Caco-2 (cell line): ENCODE results near the gene TMC2. TPM values are rescaled to one million over a fixed set of nuclear protein-coding genes. Genes with fewer than 3 reads are reported as not detected.
A peak's percentile ranks its signal among the peaks of the same experiment; 100 is the strongest.

ENCODE experiments used
- BruUV-seq: library from RNA; stranded (reverse); fragments of 400-500 nt; replicated peaks from 2 replicates; lab custom pipeline; 2021; lab: Mats Ljungman, UMichigan
- CTCF ChIA-PET: fragments of 300-600 bp; sonication (Branson Sonifier 250); formaldehyde crosslinking; loops from one replicate; lab custom pipeline; 2022; ENCODE audit warnings: antibody characterized with exemption; lab: Charles Lee
- POLR2A ChIA-PET: fragments of 300-600 bp; sonication (Branson Sonifier 250); formaldehyde crosslinking; loops from one replicate; lab custom pipeline; 2022; ENCODE audit warnings: antibody characterized with exemption; lab: Charles Lee
- DNase-seq, 2 experiments: peaks; one replicate each; pipeline versions ENCODE4 v3.0.0 to v3.0.0-alpha.2; 2020 to 2022
- H3K27me3 ChIP-seq: replicated peaks from 2 replicates; pipeline ENCODE4 v1.6.0; 2011; ENCODE audit warnings: low read length; ENCODE audit not compliant: control insufficient read depth, insufficient read depth
- H3K36me3 ChIP-seq: 2 replicates; pipeline ENCODE4 v1.5.1; 2011; ENCODE audit warnings: low read length; ENCODE audit not compliant: control insufficient read depth, insufficient read depth
- H3K4me1 ChIP-seq: fragments of 250-450 bp; sonication (Bioruptor Pico); 2 replicates; pipeline ENCODE4 v1.5.1; 2020; ENCODE audit warnings: mild to moderate bottlenecking
- H3K4me3 ChIP-seq: 2 replicates; pipeline ENCODE4 v1.5.1; 2011; ENCODE audit warnings: low read depth, mild to moderate bottlenecking, control low read depth, low read length
- H3K9me3 ChIP-seq: fragments of 250-450 bp; sonication (Bioruptor Pico); 2 replicates; pipeline ENCODE4 v1.5.1; 2020; ENCODE audit warnings: mild to moderate bottlenecking, moderate library complexity
- H3K27ac Mint-ChIP-seq: one replicate; pipeline ENCODE4 v1.8.0; 2022; ENCODE audit warnings: mixed read lengths; ENCODE audit not compliant: unreplicated experiment
- H3K27me3 Mint-ChIP-seq: one replicate; pipeline ENCODE4 v1.8.0; 2022; ENCODE audit warnings: mixed read lengths; ENCODE audit not compliant: insufficient read depth, unreplicated experiment
- H3K36me3 Mint-ChIP-seq: one replicate; pipeline ENCODE4 v1.8.0; 2022; ENCODE audit warnings: mild to moderate bottlenecking, mixed read lengths; ENCODE audit not compliant: insufficient read depth, unreplicated experiment
- H3K4me1 Mint-ChIP-seq: one replicate; pipeline ENCODE4 v1.8.0; 2022; ENCODE audit warnings: low read depth, mixed read lengths; ENCODE audit not compliant: unreplicated experiment
- H3K4me3 Mint-ChIP-seq: one replicate; pipeline ENCODE4 v1.8.0; 2022; ENCODE audit warnings: mild to moderate bottlenecking, moderate library complexity, mixed read lengths; ENCODE audit not compliant: unreplicated experiment
- H3K9me3 Mint-ChIP-seq: one replicate; pipeline ENCODE4 v1.8.0; 2022; ENCODE audit warnings: mixed read lengths; ENCODE audit not compliant: unreplicated experiment
- CTCF ChIP-seq, 2 experiments: fragments of 200-600 bp in 1 of 2; IDR thresholded peaks; 1 replicate in 1 of 2; 2 replicates in 1 of 2; pipeline versions ENCODE4 v1.5.1 to v1.8.0; 2011 to 2022; ENCODE audit warnings: antibody characterized with exemption in 1 of 2, control low read depth in 1 of 2, inconsistent platforms in 1 of 2, low read depth in 1 of 2, low read length in 1 of 2, mild to moderate bottlenecking in 1 of 2, moderate library complexity in 1 of 2; ENCODE audit not compliant: insufficient read depth in 1 of 2, severe bottlenecking in 1 of 2, unreplicated experiment in 1 of 2
- intact Hi-C: fragments of 100-400 bp; cut with micrococcal nuclease; formaldehyde crosslinking; loops from one replicate; pipeline ENCODE4 v1.10.0; 2022; ENCODE audit not compliant: unreplicated experiment
- microRNA-seq: library from miRNA; unstranded; fragments of <30 nt; microRNA quantifications from one replicate; pipeline ENCODE4 v1.2.0, GENCODE V29; 2022
- total RNA-seq: library from RNA; stranded (reverse); gene quantifications from 2 replicates; pipeline ENCODE4 v1.2.3, GENCODE V29; 2022

Gene TMC2
- total RNA-seq, 1 experiment from 2014 or later: not detected

- H3K4me3 ChIP-seq: no peak overlapping the region
- peaks cover 1% of the 10 kb centered on the region for H3K27me3 ChIP-seq
- BruUV-seq: no TSS peak
- Mint-ChIP-seq H3K9me3 (no peaks in the 10 kb centered on the region), H3K27ac (no peak overlapping the region), H3K27me3 (peaks cover 15% of the 10 kb centered on the region), H3K36me3 (peaks cover 5% of the 10 kb centered on the region), H3K4me1 (peaks cover 12% of the 10 kb centered on the region), H3K4me3 (peak overlapping the region; percentile 91)
- peaks cover 6% of the 10 kb centered on the region for H3K4me1 ChIP-seq
- DNase-seq: no peak
- intact Hi-C loops: no loop called here
- H3K9me3 ChIP-seq: no peaks in the 10 kb centered on the region
- ChIA-PET POLR2A (no interaction called here), CTCF (no interaction called here)
- no peaks in the 10 kb centered on the region for H3K36me3 ChIP-seq
- TF ChIP-seq CTCF (IDR thresholded peaks at IDR 0.05; ENCODE audit: insufficient read depth in 1 of 2, low read depth in 1 of 2, low read length in 1 of 2, severe bottlenecking in 1 of 2, unreplicated experiment in 1 of 2): no peak
Observed at GRCh38 chr20:2691127-2691526, 154.8 kb downstream of the TMC2 start.

Small RNA genes lying within 50 kb of the gene (microRNA-seq; reads per million reads assigned to microRNA genes)
- 35.3 reads per million, percentile 63 among the genes with 10 or more reads in this experiment for gene MIR1292

Other genes starting within 250 kb of the TMC2 start
- gene TGM3, start 240.6 kb upstream of the TMC2 start, total RNA-seq: 0.20 TPM in 1 of 2 replicates, not detected in the other
- not detected in 2 replicates for gene TGM6, start 155.7 kb upstream of the TMC2 start, total RNA-seq
- gene SNRPB, start 65.8 kb upstream of the TMC2 start, total RNA-seq: 532 and 533 TPM in 2 replicates
- 8.0 and 11.0 TPM in 2 replicates for gene ZNF343, start 27.7 kb upstream of the TMC2 start, total RNA-seq
- 497 and 524 TPM in 2 replicates for gene NOP56, start 116.1 kb downstream of the TMC2 start, total RNA-seq
- 123 and 137 TPM in 2 replicates for gene IDH3B, start 127.6 kb downstream of the TMC2 start, total RNA-seq
- 5.7 and 7.5 TPM in 2 replicates for gene EBF4, start 156.2 kb downstream of the TMC2 start, total RNA-seq